Bronchial epithelial cell (primary cell): ENCODE results near the gene FXYD3. TPM values are rescaled to one million over a fixed set of nuclear protein-coding genes. Genes with fewer than 3 reads are reported as not detected.
"Not testable (repeated sequence)": the region's sequence is repeated elsewhere in the genome, so short reads cannot be mapped to it uniquely, and the experiment has no call there.

ENCODE experiments used
- DNase-seq: peaks from one replicate; pipeline ENCODE4 v3.0.0-alpha.2; 2010; ENCODE audit warnings: low read depth
- FAIRE-seq: peaks from 2 replicates; lab custom pipeline; 2011; peaks lifted over from hg19 to GRCh38; lab: Jason Lieb, UNC
- H3K27me3 ChIP-seq: 2 replicates; pipeline ENCODE4 v1.5.1; 2011; ENCODE audit warnings: low read length; ENCODE audit not compliant: control insufficient read depth, insufficient read depth
- H3K36me3 ChIP-seq: 2 replicates; pipeline ENCODE4 v1.5.1; 2011; ENCODE audit warnings: low read length; ENCODE audit not compliant: control insufficient read depth, insufficient read depth
- H3K4me3 ChIP-seq: 2 replicates; pipeline ENCODE4 v1.5.1; 2011; ENCODE audit warnings: mild to moderate bottlenecking, low read depth, low read length, control low read depth
- total RNA-seq: library from RNA; depleted of rRNA; stranded (reverse); fragments of >200 nt; gene quantifications from 2 replicates; pipeline ENCODE4 v1.2.1, GENCODE V29; 2014
- TF ChIP-seq, protein P1 (sequence below): IDR thresholded peaks from 2 replicates; pipeline ENCODE4 v1.5.1; 2011; ENCODE audit warnings: mild to moderate bottlenecking, moderate library complexity, low read length, control low read depth, inconsistent platforms; ENCODE audit not compliant: insufficient read depth, severe bottlenecking

Gene FXYD3
- total RNA-seq, 1 donor from 2014 or later: 309 TPM

- no peaks in the 10 kb centered on the region for H3K27me3 ChIP-seq
- FAIRE-seq (no peak), DNase-seq (no peak)
- no peaks in the 10 kb centered on the region for H3K36me3 ChIP-seq
- TF ChIP-seq, protein P1, sequence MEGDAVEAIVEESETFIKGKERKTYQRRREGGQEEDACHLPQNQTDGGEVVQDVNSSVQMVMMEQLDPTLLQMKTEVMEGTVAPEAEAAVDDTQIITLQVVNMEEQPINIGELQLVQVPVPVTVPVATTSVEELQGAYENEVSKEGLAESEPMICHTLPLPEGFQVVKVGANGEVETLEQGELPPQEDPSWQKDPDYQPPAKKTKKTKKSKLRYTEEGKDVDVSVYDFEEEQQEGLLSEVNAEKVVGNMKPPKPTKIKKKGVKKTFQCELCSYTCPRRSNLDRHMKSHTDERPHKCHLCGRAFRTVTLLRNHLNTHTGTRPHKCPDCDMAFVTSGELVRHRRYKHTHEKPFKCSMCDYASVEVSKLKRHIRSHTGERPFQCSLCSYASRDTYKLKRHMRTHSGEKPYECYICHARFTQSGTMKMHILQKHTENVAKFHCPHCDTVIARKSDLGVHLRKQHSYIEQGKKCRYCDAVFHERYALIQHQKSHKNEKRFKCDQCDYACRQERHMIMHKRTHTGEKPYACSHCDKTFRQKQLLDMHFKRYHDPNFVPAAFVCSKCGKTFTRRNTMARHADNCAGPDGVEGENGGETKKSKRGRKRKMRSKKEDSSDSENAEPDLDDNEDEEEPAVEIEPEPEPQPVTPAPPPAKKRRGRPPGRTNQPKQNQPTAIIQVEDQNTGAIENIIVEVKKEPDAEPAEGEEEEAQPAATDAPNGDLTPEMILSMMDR: no peak
- H3K4me3 ChIP-seq: no peak overlapping the region
Measured at GRCh38 chr19:35099897-35100275, 15.7 kb upstream of the FXYD3 start.

GRCh38 chr19:35100588-35101533, 14.8 kb upstream of the FXYD3 start:
- TF ChIP-seq, protein P1: no peak
- no peaks in the 10 kb centered on the region for H3K27me3 ChIP-seq
- no peak for DNase-seq
- H3K4me3 ChIP-seq: no peak overlapping the region
- FAIRE-seq: peak; percentile 23
- H3K36me3 ChIP-seq: no peaks in the 10 kb centered on the region

DNA sequence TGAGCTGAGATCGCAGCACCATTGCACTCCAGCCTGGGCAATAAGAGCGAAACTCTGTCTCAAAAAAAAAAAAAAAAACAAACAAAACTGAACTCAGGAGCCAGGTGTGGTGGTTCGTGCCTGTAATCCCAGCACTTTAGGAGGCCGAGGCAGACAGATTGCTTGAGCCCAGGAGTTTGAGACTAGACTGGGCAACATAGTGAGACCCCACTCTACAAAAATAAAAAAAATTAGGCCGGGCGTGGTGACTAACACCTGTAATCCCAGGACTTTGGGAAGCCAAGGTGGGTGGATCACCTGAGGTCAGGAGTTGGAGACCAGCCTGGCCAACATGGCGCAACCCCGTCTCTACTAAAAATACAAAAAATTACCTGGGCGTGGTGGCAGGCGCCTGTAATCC, 13.7 kb upstream of the FXYD3 start:
- H3K4me3 ChIP-seq, H3K27me3 ChIP-seq, H3K36me3 ChIP-seq, FAIRE-seq, DNase-seq: not testable (repeated sequence)

DNA sequence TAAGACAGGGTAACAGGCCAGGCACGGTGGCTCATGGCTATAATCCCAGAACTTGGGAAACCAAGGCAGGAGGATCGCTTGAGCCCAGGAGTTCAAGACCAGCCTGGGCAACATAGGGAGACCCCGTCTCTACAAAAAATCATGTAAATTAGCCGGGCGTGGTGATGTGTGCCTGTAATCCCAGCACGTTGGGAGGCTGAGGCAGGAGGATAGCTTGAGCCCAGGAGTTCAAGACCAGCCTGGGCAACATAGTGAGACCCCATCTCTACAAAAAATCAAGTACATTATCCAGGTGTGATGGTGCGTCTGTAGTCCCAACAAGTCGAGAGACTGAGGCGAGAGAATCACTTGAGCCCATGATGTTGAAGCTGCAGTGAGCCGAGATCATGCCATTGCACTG, 12.0 kb upstream of the FXYD3 start:
- FAIRE-seq: not testable (repeated sequence)

GRCh38 chr19:35104361-35104760, 11.3 kb upstream of the FXYD3 start:
- FAIRE-seq (no peak), DNase-seq (no peak)
- no peak overlapping the region for H3K4me3 ChIP-seq
- H3K36me3 ChIP-seq: no peaks in the 10 kb centered on the region
- H3K27me3 ChIP-seq: no peaks in the 10 kb centered on the region
- TF ChIP-seq, protein P1: no peak

More for the DNA sequence above, 12.0 kb upstream of the FXYD3 start:
- not testable (repeated sequence) for H3K27me3 ChIP-seq, H3K4me3 ChIP-seq, H3K36me3 ChIP-seq, DNase-seq

GRCh38 chr19:35105047-35105410, 10.6 kb upstream of the FXYD3 start:
- no peak overlapping the region for H3K4me3 ChIP-seq
- no peak for DNase-seq
- TF ChIP-seq, protein P1: no peak
- H3K27me3 ChIP-seq: no peaks in the 10 kb centered on the region
- no peak for FAIRE-seq
- no peaks in the 10 kb centered on the region for H3K36me3 ChIP-seq
